SK-N-MC (cell line): ENCODE measurements around the gene KCNA5.

Experiments
- DNase-seq: peaks from one replicate; pipeline ENCODE4 v3.0.0-alpha.2; 2011; ENCODE audit warnings: low read depth, low spot score
- H3K27ac ChIP-seq: fragments of 200-600 bp; sonication (generic); 2 replicates; pipeline ENCODE4 v1.5.1; 2016; ENCODE audit warnings: mixed run types
- H3K36me3 ChIP-seq: fragments of 200-600 bp; sonication (generic); 2 replicates; pipeline ENCODE4 v1.6.1; 2017; ENCODE audit warnings: antibody characterized with exemption, low read length, mixed read lengths; ENCODE audit not compliant: insufficient read depth
- H3K4me3 ChIP-seq: fragments of 200-600 bp; sonication (generic); 2 replicates; pipeline ENCODE4 v1.5.1; 2016
- H3K9ac ChIP-seq: fragments of 200-600 bp; sonication (generic); 2 replicates; pipeline ENCODE4 v1.8.0; 2017; ENCODE audit warnings: mixed run types, mixed read lengths; ENCODE audit not compliant: insufficient read length
- H3K9me3 ChIP-seq: fragments of 200-600 bp; sonication (generic); 2 replicates; pipeline ENCODE4 v1.6.1; 2017; ENCODE audit warnings: low read depth, mild to moderate bottlenecking, antibody characterized with exemption, low read length, moderate library complexity, mixed read lengths
- EZH2 ChIP-seq: fragments of 200-600 bp; sonication (generic); IDR thresholded peaks from one replicate; pipeline ENCODE4 v1.6.1; 2017; ENCODE audit warnings: antibody characterized with exemption
- FOXP2 ChIP-seq: optimal IDR thresholded peaks from 2 replicates; pipeline ENCODE3; 2011; ENCODE audit warnings: mild to moderate bottlenecking, moderate library complexity; ENCODE audit not compliant: insufficient read depth; ENCODE audit errors: extremely low read length, control extremely low read depth
- POLR2AphosphoS5 ChIP-seq: IDR thresholded peaks from 2 replicates; pipeline ENCODE4 v1.6.1; 2012; ENCODE audit warnings: mild to moderate bottlenecking, low read depth, low read length, borderline replicate concordance

Gene KCNA5

DNA sequence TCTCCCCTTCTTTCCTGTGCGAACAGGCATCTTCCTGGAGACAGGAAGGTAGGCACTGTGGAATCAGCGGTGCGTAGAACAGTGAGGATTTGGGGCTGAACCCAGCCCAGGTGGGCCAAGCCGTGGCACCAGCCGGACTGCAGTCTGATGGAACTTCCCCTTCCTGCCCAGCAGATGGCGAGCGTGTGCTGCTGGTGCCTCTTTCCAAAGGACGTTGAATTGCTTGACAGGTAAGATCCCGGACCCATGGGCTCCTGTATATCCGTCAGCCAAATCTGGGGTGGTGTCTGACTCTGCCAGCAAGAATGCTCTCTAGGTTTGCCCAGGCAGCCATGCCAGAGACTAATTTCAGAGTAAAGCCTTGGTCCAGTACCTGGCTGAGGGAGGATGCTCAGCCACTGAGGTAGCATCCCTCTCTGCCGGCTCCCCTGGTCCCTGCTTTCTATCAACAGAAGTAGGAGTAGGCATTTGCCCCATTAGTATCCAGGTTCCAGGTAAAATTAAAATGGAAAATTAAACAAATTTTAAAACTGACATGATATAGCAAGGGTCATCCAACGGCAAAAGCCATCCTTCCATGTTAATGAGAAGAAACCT, 21.1 kb upstream of the KCNA5 start:
- DNase-seq: no peak
- TF ChIP-seq POLR2AphosphoS5: no peak
- no peak for TF ChIP-seq FOXP2
- TF ChIP-seq EZH2: no peak
- Histone ChIP-seq H3K4me3 (no peak overlapping the region), H3K36me3 (no peaks in the 10 kb centered on the region), H3K9ac (no peak overlapping the region), H3K9me3 (no peaks in the 10 kb centered on the region), H3K27ac (no peak overlapping the region)

DNA sequence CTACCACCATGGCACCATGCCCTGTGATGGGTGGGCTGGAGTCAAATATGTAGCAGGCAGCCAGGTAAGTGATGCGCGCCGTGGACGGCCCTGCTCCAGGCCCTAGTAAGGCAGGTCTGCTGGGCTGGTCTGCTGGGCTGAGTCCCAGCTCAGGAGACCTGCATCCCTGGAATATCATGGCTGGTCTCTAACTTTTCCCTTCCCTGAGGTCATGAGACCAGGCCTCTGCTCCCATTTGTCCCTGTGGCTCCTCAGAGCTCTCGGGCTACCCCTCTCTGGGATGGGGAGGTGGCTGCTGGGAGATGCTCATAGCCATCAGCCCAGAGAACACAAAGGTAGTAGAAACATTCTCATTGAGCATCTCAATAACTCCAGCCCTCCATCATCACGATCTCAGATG, 19.8 kb upstream of the KCNA5 start:
- Histone ChIP-seq H3K36me3 (no peaks in the 10 kb centered on the region), H3K9me3 (no peaks in the 10 kb centered on the region), H3K27ac (no peak overlapping the region), H3K4me3 (no peak overlapping the region), H3K9ac (no peak overlapping the region)
- TF ChIP-seq POLR2AphosphoS5: no peak
- no peak for TF ChIP-seq FOXP2
- DNase-seq: no peak

DNA sequence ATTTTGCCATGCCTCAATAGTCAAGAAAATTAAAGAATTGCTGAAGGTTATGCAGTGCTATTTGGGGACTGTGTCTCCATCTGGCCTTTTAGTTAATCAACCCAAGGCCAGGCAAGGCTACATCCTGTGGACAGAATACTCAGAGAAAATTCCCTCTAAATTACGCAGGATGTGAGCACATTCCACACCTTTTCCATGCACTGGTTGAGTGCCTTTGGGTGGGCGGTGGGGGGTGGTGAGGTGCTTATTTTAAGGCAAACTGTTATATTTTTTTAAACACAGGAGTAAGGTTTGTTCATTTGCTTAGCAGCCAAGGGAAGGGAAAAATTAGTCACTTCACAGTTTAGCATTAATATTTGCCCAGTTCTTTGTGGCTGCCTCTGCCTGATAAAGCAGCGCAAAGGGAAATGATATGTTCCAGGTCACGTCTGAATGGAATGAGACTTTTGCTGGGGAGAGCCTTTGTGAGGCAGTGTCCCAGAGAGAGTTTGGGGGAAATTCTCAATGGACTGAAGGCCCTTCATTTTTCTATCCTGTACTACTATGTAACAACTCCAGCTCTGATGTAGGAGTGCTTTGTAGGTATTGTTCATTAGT, 17.2 kb upstream of the KCNA5 start:
- no peaks in the 10 kb centered on the region for H3K36me3 ChIP-seq
- no peak overlapping the region for H3K27ac ChIP-seq
- no peak for DNase-seq
- no peak overlapping the region for H3K4me3 ChIP-seq
- TF ChIP-seq EZH2 (no peak), POLR2AphosphoS5 (no peak), FOXP2 (no peak)
- no peak overlapping the region for H3K9ac ChIP-seq
- no peaks in the 10 kb centered on the region for H3K9me3 ChIP-seq

DNA sequence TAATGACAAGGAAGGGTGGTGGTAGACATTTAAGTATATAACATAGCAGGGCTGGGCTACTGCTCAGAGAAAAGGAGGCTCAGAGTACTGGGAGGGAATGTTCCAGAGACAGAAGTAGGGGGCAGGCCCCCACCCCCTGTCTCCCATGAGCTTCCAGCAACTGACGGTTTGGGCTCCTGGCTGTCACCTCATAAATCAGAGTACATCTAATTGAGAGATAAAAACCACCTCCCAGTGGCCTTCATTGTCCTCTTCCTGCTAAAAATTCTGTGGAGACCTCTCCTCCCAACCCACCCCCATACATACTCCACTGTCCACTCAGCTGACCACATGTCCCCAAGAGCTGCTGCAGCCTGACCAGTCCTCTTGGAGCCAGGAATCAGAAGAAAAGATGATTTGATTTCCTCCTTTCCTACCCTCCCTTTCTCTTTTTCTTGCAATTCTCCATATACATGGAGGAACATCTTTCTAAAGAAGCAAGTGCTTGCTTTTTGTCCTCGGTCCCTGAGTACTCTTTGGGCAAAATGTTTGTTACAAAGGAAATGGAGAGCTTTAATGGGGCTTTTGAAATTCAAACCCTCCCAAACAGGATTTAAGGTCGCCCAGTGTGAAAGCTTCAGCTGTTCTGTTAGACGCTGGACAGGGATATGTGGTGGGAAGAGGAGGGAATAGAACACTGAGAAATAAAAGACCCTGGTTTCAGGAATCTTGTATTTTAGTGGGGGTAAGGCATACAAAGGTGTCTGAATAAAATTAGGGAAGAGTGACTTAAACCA, 16.4 kb upstream of the KCNA5 start:
- DNase-seq: no peak
- Histone ChIP-seq H3K36me3 (no peaks in the 10 kb centered on the region), H3K27ac (no peak overlapping the region), H3K9me3 (no peaks in the 10 kb centered on the region), H3K4me3 (no peak overlapping the region), H3K9ac (no peak overlapping the region)
- TF ChIP-seq FOXP2 (no peak), POLR2AphosphoS5 (no peak), EZH2 (no peak)

DNA sequence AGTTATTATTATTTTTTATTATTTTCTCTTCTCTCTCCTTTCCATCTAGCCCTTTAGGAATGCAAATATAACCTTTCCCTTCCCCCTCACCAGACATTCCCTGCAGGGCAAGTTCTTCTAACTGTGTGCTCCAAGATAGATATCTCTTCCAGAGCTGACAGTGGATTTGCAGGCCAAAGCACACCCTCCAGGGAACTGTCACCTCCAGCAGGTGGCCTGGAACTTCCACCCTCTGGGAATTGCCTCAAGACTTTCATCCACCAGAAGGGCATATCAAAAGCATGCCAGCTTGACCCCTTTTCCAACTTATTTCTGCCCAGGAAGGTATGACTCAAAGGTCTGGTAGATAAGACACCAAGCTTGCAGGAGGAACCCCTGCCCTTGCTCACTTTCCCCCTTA, 13.6 kb upstream of the KCNA5 start:
- Histone ChIP-seq H3K27ac (no peak overlapping the region), H3K36me3 (no peaks in the 10 kb centered on the region), H3K4me3 (no peak overlapping the region), H3K9ac (no peak overlapping the region), H3K9me3 (no peaks in the 10 kb centered on the region)
- DNase-seq: no peak
- TF ChIP-seq POLR2AphosphoS5 (no peak), FOXP2 (no peak), EZH2 (no peak)

DNA sequence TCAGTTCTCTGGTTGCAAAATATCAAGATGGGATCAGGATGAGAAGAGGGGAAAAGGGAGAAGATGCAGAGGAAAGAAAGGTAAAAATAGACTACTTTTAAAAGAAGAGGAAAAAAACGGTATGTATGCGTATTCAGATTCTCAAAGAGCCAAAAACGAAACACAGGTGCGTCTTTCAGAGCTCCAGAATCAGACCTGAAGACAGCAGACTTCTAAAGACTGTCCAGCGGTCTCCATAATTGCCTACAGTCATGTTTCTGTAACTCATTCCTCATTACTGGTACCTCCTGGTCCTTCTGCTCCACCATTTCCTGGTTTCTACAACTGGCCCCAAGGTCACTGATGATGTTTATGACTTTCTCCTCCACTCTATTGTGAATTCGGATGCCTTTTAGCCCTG, 12.4 kb upstream of the KCNA5 start:
- Histone ChIP-seq H3K4me3 (no peak overlapping the region), H3K27ac (no peak overlapping the region), H3K36me3 (no peaks in the 10 kb centered on the region), H3K9me3 (no peaks in the 10 kb centered on the region), H3K9ac (no peak overlapping the region)
- no peak for TF ChIP-seq FOXP2
- no peak for DNase-seq

DNA sequence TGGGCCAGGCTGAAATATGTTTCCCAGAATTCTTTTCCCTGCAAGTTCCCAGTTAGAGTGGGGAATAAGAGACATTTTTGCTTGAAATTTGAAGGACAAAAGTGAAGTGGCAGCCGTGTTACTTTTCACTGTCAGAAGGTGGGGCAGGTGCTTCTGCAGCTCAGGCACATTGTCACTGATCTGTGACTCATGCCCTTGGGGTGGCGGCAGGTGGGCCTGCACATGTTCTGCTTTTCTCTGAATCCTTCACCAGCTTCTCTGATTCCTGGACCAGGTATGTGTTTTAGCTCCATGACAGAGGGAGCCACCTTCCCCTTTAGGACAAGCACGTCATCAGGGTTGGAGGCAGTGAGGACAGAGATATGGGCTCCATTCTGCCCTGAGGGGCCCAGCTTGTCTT, 11.7 kb upstream of the KCNA5 start:
- Histone ChIP-seq H3K4me3 (no peak overlapping the region), H3K36me3 (no peaks in the 10 kb centered on the region), H3K9ac (no peak overlapping the region), H3K9me3 (no peaks in the 10 kb centered on the region), H3K27ac (no peak overlapping the region)
- TF ChIP-seq EZH2: no peak
- TF ChIP-seq POLR2AphosphoS5: no peak
- no peak for TF ChIP-seq FOXP2
- no peak for DNase-seq

DNA sequence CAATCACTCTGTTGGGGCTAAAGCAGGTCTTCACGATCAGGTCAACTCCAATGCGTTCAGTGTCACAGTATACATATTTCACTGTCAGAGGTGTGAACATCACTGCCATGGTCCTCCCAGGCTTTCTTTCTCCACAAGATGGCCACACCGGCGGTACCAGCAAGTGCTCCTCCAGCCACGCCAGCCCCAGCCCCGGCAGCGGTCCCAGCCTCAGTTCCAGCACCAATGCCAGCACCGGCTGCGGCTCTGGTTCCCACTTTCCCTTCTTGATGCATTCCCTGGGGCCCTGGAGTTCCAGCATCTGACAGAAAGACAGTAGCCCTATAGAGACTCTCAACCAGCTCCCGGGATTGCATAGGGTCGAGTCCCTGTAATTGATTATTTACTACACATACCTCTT, 10.9 kb upstream of the KCNA5 start:
- H3K9me3 ChIP-seq: no peaks in the 10 kb centered on the region
- H3K36me3 ChIP-seq: no peaks in the 10 kb centered on the region
- DNase-seq: no peak
- no peak overlapping the region for H3K27ac ChIP-seq
- H3K4me3 ChIP-seq: no peak overlapping the region
- TF ChIP-seq EZH2: no peak
- no peak for TF ChIP-seq POLR2AphosphoS5
- no peak for TF ChIP-seq FOXP2
- H3K9ac ChIP-seq: no peak overlapping the region
